ENCODE measurements around the gene ARCN1.

Gene ARCN1

DNA sequence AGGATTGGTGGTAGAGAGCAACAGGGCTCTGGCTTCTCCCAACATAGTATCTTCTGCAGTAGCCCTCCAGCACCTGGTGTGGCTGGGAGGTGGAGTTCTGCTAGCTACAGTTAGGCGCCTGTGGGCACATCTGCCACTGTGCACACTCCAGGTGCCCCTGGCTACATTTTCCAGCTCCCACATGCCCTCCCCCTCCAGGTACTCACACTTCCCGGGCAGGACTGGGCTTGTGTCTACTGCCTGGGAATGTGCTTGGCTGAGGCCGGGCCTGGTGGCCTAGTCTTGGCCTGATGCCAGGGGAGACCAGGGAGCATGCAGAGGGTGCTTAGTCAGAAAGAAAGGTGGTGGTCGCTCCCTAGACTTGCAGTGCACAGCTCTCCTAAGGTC, 51.1 kb downstream of the ARCN1 start:
- DNase-seq: no peak

GRCh38 chr11:118625036-118625690, 53.0 kb downstream of the ARCN1 start:
- no peak for DNase-seq

GRCh38 chr11:118625976-118626375, 53.8 kb downstream of the ARCN1 start:
- DNase-seq: no peak

GRCh38 chr11:118627566-118627965, 55.4 kb downstream of the ARCN1 start:
- no peak for DNase-seq

DNA sequence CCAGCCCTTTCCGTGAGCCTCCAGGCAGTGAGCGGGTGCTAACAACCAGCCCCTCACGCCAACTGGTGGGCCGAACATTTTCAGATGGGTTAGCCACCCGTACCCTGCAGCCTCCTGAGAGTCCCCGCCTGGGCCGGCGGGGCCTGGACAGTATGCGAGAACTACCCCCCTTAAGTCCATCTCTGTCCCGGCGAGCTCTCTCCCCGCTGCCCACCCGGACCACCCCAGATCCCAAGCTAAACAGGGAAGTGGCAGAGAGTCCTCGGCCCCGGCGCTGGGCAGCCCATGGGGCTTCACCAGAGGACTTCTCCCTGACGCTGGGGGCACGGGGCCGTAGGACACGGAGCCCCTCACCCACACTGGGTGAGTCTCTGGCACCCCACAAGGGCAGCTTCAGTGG, 55.8 kb downstream of the ARCN1 start:
- no peak for DNase-seq

GRCh38 chr11:118628432-118628831, 56.2 kb downstream of the ARCN1 start:
- no peak for DNase-seq

DNA sequence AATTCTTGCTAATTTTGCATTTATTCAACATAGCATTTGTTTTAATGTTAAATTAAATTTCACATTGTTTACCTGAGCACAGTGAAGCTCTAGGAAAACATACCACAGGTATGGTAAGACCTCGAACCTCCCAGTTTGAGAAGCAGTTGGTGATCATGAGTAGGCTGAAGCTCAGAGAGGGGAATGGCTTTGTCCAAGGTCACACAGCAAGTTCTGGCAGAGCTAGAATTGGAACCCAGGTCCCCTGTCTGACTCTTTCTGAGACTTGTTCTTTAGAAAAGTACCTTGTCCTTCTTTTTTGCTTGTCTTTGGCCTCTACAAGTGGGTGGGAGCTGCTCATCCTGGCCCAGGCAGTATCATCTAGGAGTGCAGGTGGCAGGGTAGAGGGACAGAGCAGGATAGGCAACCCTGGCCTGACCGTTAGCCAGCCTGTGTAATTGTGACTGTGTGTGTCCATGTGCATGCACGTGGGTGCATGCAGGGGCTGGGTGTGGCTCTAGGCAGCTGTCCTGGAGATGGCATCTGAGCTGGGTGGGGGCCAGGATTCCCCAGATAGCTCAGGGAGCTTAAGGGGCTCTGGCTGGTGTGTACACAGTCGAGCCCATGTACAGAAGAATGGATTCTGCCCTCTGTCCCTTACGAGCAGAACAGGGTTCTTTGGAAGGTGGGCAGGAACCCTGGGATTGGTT, 56.8 kb downstream of the ARCN1 start:
- DNase-seq: no peak

DNA sequence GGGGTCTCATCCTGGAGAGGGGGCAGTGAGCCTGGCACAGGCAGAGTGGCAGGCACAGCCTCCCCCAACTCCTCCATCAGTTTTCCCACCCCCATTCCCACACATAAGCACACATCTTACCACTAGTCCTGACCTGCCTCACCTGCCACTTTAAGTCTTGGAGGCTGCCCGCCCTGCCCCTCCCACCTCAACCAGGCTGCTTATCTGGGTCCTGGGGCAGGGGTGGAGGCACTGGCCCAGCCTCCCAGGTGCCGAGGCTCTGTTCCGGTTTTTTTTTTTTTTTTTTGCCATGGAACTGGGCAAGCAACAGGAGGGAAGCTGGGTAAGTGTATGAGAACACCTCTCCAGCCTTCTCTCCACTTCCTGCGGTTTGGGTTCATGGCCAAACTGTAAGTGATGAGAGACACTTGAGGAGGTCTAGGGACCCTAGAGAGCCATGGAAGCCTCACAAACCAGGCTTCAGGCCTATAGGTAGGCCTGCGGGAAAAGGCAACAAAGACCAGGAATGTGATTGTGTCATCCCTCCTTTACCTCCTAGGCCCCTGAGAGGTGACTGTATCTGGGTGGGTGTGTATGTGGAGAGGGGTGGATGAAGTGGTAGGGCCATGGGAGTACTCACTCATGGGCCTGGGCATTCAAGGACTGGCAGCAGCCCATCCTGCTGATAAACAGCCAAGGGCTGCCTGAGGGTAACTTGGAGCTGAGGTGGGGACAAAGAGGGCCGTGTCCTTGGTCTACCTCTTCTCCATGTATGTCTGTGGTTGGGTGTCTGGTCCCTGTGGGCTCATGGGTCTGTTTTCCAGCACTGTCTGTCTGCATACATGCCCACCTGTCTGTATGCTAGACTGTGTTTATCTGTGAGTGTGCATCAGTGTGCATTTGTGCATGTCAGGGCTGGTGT, 57.8 kb downstream of the ARCN1 start:
- DNase-seq: no peak

DNA sequence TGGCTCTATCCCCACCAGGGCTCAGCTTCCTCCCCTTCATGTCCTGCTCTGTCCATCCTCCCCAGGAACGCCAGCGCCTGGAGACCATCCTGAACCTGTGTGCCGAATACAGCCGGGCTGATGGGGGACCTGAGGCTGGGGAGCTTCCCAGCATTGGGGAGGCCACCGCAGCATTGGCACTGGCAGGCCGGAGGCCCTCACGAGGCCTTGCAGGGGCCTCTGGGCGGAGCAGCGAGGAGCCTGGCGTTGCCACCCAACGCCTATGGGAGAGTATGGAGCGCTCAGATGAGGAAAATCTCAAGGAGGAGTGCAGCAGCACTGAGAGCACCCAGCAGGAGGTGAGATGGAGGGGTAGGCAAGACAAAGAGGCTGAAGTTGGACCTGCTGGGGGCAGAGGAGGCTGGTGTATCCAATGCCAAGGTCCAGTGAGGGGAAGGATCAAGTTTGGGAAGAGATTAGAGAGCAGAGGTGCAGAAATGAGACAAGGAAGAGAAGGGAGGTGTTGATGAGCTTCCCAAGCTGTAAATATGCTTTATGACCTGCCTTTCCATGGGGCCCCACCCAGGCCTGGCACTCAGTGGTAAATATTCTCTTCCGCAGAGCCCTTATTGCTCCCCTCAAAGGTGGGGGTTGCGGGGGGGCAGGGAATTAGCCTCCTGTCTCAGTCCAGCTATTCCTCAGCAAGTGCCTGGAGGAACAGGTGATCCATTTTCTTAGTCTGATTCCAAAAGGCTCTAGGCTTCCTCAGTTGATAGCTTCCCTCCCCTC, 59.1 kb downstream of the ARCN1 start:
- no peak for DNase-seq

- DNase-seq: no peak
Measured at GRCh38 chr11:118632577-118633318, 60.5 kb downstream of the ARCN1 start.

- DNase-seq: no peak
Measured at GRCh38 chr11:118633319-118633690, 61.1 kb downstream of the ARCN1 start.

DNA sequence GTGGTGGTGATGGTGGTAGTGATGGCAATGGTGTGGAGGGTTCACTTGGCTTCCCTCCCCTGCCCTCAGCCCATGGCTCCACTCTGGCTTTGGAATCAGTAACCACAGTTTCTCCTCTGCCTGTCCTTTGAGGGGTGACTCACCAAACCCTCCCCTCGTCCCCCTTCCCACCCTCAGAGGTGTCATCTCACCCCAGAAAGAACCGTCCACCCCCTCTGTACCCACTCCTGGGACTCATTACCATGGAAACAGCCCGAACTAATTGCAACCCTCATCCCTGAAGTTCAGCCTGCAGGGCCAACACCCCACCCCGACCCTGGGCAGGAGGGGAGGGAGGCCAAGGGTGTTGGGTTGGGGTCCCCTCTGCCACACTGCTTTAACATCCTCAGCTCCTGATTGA, 61.8 kb downstream of the ARCN1 start:
- DNase-seq: no peak

DNA sequence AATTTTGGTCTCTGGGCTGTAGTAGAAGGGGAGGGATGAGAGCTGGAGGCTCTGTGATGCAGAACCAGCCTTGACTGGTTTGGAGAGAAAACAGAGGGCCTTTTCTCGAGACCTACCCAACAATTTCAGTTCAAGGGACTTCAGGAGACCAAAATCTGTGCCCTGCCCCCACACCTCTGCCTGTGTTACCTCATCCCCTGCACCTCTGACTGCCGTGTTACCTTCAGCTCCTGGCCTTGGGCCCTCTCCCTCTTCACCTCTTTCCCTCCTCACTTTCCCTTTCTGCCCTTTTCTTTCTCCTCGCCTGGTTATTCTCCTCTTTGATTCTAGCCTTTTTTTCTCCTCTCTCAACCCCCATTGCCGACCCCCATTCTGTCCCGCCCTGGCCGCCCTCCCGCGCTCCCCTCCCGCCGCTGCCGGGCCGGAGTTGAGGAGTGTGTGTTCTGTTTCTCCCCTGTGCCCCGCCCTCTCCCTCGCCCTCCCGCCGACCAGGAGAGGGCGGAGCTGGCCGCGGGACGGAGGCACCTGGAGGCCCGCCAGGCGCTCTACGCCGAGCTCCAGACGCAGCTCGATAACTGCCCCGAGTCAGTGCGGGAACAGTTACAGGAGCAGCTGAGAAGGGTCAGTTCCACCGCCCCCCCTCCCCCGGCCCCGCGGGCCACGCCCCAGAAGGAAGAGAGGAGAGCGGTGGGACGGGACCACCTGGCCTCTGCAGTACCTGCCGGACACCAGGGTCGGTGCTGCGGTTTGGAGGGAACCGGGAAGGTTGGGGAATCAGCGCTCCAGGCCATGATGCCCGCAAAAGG, 62.4 kb downstream of the ARCN1 start:
- no peak for DNase-seq

DNA sequence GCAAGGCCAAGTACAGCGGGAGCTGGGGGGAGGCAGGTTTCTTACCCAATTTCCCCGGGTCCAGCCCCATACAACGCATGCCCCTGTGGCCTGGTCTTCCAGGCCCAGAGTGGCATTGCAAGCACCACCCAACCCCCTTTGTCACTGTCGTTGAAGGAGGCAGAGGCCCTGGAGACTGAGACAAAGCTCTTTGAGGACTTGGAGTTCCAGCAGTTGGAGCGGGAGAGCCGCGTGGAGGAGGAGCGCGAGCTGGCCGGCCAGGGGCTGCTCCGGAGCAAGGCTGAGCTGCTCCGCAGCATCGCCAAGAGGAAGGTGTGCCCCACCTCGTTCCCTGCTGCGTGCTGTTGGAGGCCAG, 63.0 kb downstream of the ARCN1 start:
- DNase-seq: no peak

- no peak for DNase-seq
Measured at GRCh38 chr11:118635642-118636041, 63.4 kb downstream of the ARCN1 start.

- DNase-seq: no peak
Measured at GRCh38 chr11:118636569-118637290, 64.5 kb downstream of the ARCN1 start.

DNA sequence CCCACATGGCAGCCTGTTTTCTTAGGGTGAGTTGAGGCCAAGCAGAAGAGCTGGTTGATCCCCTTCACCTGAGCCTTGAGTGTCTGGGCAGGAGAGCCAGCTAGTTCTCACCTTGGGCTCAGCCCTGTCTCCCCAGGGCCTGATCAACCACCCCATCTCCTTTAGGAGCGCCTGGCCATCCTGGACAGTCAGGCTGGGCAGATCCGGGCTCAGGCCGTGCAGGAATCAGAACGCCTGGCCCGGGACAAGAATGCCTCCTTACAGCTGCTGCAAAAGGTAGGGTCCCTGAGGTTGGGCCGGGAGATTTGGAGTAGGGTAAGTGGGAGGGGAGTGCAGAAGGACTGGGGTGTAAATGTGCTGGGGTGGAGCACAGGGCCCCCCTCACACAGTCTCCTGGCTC, 66.5 kb downstream of the ARCN1 start:
- no peak for DNase-seq

DNA sequence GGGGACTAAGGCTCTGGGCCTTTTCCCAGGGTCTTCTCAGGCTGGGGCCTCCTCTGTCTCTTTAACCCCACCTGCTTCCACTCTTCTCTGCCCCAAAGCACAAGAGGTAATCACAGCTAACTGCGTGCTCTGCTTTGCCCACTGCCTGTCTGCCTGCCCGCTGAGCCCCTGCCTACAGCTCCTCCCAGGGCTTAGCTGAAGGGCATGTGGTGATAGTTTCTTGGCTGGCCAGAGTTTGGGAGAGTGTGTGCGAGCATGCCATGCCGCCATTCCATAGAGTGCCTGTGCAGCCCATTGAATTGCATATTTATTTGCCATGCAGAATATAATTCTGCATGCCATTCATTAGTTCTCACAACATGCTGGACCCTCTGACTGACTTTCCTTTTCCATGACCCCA, 67.7 kb downstream of the ARCN1 start:
- DNase-seq: no peak

- no peak for DNase-seq
Measured at GRCh38 chr11:118640332-118641154, 68.3 kb downstream of the ARCN1 start.

All from stimulated activated CD4-positive, alpha-beta T cell treated with anti-CD3 and anti-CD28 coated beads, Interleukin-12 subunit alpha, Interleukin-12 subunit beta, amount 100 ng/mL, for 4 hours (primary cell).